Measurements from ENCODE around the gene SPTBN4.
A peak's percentile ranks its signal among the peaks of the same experiment; 100 is the strongest.

DNA sequence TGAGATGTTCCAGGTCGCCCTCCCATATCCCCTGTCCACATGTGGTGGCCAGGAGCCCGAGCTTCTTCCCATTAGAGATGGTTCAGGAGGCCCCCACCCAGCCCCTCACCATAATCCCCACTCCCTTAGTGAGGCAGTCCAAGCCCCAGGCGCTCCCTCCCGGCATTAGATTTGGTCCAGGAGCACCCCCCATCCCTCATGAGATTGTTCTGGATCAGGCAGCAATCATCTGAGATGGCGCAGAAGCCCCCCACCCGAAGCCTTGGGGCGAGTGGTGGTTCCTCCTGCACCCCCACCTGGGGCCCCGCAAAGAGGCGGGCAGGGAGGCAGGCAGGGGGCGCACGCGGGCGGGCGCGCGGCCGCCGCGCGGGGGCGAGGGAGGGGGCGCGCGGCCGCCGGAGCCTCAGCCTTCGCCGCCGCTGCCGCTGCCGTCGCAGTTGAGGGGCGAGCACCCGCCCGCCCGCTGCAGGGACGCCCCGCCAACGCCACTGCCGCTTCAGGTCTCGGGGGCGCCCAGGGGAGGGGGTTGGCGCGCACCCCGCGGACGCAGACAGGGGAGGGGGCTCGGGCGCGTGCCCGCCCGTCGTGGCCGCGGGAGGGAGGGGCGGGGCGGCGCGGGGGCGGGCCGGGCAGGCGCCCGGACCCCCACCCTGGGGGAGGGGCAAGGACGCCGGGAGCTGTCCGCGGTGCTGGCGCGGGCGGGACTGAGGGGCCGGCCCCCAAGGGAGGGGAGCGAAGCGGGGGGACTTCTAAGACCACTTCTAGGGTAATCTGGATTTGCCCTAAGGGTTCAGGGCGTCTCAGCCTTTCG lies 63.5 kb downstream of the SPTBN4 start:
- TF ChIP-seq POLR2AphosphoS5 (IDR thresholded peaks at IDR 0.05; ENCODE audit: low read depth, low read length) (no peak), FOXM1 (IDR thresholded peaks at IDR 0.05; ENCODE audit: low read depth) (no peak)
- TF ChIP-seq, protein P1, sequence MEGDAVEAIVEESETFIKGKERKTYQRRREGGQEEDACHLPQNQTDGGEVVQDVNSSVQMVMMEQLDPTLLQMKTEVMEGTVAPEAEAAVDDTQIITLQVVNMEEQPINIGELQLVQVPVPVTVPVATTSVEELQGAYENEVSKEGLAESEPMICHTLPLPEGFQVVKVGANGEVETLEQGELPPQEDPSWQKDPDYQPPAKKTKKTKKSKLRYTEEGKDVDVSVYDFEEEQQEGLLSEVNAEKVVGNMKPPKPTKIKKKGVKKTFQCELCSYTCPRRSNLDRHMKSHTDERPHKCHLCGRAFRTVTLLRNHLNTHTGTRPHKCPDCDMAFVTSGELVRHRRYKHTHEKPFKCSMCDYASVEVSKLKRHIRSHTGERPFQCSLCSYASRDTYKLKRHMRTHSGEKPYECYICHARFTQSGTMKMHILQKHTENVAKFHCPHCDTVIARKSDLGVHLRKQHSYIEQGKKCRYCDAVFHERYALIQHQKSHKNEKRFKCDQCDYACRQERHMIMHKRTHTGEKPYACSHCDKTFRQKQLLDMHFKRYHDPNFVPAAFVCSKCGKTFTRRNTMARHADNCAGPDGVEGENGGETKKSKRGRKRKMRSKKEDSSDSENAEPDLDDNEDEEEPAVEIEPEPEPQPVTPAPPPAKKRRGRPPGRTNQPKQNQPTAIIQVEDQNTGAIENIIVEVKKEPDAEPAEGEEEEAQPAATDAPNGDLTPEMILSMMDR (IDR thresholded peaks at IDR 0.05): peak; percentile 25; the same call in 1 of the 2 replicates
